Amygdala (tissue), 56 donors: ENCODE results near the gene IPCEF1.

ENCODE experiments used
- DNase-seq, 56 donors: peaks; one replicate each; lab custom pipeline; 2025; lab: John Stamatoyannopoulos, UW

IPCEF1 gene

DNA sequence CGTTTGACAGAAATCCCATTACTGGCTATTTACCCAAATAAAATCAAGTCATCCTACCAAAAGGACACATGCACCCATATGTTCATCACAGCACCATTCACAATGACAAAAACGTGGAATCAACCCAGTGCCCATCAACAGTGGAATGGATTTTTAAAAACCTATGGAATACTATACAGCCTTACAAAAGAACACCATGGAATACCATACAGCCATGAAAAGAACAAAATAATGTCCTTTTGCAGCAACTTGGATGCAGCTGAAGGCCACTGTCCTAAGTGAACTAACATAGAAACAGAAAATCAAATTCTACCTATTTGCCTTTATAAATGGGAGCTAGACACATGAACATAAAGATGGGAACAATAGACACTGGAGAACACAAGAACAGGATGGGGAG is 17.4 kb upstream of the IPCEF1 start:
- DNase-seq, result no peak

DNA sequence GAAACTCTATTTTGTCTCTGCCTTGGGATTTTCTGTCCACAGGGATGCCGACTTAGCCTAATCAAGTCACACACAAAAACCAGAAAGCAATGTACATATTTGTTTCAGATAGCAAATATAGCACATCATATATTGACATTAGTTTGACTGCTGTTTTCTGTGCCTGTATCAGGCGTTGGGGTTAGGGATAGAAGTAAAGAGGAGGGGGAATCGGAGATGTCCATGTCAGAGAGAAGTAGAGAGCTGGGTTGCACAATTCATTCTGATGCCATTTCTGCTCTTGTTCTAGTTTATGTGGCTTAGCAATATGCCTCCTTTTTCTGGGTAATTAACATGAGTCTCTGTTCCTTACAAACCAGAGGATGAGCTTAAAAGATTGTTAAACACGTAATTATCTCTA is 14.7 kb upstream of the IPCEF1 start:
- no peak for DNase-seq

DNA sequence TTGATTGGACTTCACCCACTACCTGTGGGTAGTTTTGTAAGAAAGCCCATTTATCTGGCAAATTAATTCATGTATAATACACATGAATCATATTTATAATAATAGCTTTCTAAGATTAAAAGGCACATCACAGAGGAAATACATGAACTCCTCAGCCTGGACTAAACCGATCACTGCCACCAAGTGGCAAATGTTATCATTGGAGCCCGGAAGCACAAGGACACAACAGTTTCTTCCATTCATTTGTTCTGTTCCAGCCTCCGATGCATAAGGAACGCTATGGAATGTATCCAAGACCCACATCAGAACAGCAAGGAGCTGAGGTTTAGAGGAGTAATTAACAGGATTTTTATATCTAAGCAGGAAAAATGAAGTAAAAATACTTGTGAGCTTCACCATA is 13.9 kb upstream of the IPCEF1 start:
- peak in 22 of 56 donors; percentile 1 to 61 (median 18) for DNase-seq

DNA sequence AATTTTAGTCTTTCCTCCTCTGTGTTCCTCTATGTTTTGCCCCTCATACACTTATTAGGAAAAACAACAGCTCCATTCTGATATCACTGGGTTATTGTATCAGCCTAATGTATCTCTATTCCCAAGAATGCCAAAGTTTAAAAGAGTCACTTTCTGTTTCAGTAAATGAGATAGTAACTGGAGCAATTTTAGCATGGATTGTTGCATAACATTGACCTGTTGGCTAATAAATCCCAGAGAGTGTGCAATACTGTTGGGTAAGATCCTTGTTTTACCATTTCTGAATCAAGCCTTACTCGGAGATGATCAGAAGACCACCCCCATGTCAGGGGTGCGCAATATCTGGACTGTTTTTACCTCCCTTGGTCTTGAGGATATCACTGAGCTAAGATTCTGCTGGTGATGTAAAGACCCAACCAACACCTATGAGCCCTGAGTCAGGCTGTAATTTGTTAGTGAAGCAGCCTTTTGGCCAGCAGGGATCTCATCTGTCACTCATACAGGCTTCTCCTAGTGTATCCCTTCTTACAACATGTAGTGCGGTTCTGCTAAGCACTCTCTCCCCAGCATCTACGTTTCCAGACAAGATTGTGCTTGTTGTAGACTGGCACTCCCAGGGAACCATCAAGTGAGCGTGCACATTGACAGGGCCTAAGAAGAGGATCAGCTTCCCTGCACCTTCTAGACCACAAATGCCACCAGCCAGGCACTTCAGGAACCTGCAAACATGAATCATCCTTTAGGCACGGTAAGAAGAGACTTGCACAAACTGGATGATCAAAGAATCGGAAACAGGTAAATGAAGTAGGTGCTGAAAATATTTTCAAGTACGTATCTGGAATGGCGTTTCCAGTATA is 11.5 kb upstream of the IPCEF1 start:
- no peak for DNase-seq

DNA sequence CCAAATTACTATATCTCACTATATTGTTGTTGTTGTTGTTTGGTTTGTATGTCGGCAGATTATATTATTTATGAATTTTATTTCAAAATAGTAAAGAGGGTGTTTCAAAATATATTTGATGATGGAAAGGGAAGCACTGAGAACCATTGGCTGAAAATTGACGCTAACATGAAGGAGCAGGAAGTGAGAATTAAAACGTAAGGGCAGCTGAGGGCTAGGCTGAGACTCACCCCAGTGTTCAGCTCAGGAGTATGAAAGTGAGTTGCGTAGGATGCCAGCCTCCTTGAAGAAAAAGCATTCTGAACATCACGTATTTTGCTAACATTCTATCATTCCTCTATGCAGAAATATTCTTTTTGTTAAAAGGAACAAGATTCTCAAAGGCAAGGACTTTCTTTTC is 10.7 kb upstream of the IPCEF1 start:
- no peak for DNase-seq

DNA sequence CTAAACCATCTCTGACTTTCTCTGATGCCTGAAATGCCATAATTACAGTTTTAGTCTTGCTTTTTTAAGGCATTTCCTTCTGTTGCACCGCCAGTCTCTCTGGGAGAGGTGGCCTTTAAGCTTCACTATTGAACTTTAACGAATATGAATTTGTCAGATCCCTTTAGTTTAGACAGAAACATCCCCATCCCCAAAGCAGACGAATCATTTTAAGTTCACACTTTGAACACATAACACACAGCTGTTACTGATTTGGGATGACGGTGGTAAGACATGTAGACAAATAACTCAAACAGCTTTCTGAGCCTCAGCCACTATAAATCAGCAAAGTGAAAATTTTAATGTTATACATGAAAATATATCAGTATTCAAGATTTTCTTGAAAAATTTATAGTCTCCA is 7.2 kb upstream of the IPCEF1 start:
- no peak for DNase-seq

DNA sequence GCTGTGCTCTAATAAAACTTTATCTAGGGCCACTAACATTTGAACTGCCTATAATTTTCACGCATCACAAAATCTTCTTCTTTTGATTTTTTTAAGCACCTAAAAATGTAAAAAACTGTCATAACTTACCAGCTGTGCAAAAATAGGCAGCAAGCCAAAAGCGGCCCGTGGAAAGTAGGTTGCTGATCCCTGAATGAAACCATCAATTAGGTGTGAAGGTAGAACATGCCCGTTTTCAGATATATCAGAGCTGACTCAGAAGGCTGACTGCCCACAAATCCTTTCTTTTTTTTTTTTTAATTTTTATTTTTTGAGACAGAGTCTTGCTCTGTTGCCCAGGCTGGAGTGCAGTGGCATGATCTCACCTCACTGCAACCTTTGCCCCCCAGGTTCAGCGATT is 4.9 kb upstream of the IPCEF1 start:
- no peak for DNase-seq

DNA sequence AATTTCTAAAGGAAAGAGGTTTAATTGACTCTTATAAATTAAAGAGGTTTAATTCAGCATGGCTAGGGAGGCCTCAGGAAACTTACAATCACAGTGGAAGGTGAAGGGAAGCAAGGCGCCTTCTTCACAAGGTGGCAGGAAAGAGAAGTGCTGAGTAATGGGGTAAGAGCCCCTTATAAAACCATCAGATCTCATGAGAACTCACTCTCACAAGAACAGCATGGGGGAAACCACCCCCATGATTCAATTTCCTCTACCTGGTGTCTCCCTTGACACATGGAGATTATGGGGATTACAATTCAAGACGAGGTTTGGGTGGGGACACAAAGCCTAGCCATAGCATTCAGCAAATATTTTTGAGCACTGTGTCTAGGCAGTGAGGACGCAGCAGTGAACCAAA is 3.9 kb upstream of the IPCEF1 start:
- no peak for DNase-seq

DNA sequence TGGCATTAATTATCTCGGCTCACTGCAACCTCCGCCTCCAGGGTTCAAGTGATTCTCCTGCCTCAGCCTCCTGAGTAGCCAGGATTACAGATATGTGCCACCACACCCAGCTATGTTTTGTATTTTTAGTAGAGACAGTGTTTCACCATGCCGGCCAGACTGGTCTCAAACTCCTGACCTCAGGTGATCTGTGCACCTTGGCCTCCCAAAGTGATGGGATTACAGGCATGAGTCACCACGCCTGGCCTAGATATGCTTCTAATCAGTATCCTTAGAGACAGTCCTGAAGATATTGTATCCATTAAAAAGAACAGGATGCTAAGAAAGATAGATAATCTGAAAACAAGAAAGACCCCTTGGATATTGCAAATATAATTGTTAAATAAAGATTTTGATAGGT is 3.1 kb upstream of the IPCEF1 start:
- no peak for DNase-seq

DNA sequence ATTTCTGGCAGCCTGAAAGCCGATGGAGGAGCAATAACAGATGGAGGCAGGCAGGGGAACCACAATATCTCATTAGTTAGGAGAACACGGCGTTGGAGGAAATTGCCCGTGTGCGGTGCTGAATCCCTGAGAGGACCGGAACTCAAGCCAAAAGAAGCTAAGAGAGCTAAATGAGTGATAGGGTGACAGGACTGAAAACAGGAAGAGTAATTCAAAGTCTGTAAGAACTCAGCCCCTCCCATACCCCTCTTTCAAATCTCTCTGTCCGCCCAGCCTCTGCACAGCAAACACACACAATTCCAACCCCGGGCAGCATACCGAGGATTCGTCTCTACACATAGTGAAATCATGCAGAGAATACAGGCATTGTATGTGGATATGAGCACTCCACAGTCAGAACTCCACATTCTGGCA is 2.6 kb upstream of the IPCEF1 start:
- DNase-seq, result peak in 16 of 56 donors; percentile 8 to 49 (median 26)

DNA sequence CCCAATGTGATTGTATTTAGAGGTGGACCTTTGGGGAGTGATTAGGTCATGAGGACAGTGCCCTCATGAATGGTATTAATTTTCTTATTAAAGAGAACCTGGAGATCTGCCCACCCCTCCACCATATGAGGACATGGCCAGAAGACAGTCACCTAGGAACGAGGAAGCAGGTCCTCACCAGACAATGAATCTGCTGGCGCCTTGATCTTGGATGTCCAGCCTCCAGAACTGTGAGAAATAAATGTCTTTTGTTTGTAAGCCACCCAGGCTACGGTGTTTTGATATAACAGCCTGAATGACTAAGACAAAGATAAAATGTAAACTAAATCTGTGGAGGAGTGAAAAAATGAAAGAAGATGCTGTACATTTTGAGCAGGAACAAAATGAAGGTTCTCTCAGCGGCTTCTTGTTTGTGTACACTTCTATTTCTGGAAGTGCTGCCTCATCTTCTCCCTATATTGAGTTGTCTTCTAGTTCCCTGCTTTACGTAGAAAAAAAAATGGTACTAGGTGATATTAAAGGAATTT is 1.5 kb upstream of the IPCEF1 start:
- no peak for DNase-seq

DNA sequence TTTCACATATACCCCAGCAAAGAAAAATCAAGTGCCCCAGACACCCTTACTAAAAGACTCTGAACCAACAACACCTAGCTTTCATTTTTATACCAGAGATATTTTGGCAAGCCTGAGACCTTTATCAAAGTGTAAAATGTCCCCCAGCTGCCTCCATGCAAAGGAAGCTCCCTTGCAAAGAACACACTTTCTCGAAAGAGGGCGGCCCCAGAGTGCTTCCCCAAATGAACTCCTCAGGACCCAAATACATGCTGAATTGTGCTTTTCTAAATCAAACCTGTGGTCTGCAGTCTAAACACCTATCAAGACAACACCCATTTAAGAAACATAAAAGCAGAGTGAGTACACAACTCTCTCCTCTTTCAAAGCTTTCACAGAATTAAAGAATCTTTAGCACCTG is 490 bp downstream of the IPCEF1 start:
- DNase-seq, result peak in 1 of 56 donors; percentile 8

DNA sequence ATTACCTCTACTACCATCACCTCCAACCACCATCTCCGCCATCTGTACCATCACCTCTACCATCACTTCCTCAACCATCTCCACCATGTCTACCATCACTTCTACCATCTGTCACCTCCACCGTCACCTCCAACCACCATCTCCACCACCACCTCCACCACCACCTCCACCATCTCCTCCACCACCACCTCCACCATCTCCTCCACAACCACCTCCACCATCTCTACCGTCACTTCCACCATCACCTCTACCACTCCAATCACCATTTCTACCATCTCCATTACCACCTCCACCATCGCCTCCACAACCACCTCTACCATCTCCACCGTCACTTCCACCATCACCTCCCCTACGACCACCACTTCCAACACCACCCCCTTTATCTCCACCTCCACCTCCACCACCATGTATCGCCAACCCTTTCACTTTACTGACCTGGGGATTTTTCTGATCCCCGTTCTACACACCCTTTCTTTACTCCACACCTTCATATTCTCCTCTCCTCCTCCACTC is 2.3 kb downstream of the IPCEF1 start:
- DNase-seq, result no peak

DNA sequence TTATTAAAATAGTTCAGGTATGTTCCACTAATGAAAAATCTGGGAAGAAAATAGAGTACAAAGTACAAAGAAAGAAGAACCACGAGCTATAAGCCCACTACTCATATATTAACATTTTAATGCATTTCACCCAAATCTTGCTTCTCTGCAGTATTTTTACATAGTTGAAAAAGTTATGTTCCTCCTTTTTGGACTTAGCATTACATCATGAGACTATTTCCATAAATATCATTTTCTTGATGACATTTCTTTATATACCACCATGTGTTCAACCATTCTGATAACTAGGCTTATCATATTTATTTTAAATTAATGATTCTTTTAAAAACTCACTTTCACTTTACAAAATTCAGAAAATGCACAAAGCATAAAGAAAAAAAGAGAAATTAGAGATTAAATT is 3.0 kb downstream of the IPCEF1 start:
- no peak for DNase-seq

DNA sequence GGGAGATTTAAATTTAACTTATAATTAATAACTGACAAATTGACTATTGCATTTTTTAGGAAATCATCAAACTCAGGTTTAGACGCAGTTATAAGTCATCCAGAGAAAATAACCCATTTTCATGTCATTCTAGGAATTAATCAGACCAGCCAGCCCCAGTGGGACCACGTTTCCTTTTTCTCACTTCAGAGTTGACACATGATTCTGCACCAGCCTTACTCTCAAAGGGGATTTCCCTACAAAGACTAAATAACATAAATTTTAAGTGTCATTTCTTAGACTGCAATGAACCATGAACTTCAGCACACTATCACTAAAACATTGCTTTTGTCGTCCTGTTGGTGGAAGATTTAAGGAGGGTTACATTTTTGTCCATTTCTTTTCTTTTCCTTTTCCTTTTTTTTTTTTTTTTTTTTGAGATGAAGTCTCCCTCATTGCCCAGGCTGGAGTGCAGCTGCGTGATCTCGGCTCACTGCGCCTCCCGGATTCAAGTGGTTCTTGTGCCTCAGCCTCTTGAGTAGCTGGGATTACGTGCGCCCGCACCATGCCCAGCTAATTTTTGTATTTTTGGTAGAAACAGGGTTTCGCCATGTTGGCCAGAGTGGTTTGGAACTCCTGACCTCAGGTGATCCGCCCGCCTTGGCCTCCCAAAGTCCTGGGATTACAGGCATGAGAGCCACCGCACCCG is 3.6 kb downstream of the IPCEF1 start:
- no peak for DNase-seq

DNA sequence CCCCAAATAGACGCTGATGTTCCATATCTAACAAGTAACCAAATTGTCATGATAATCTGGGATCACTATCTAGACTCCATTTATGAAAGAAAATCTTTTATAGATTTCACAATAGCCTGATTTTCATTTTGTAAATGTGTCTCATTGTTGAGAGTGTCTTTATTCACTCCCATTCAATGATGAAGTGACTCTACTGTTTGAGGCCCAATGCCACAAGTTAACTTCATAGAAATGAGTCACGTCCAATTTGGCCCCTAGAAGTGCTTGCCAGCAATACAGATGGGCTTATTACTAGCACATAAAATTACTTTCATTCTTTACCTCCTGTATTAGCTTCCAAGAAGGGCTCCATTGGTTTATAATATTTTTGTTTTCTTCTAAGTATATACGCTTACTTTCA is 6.3 kb downstream of the IPCEF1 start:
- no peak for DNase-seq

DNA sequence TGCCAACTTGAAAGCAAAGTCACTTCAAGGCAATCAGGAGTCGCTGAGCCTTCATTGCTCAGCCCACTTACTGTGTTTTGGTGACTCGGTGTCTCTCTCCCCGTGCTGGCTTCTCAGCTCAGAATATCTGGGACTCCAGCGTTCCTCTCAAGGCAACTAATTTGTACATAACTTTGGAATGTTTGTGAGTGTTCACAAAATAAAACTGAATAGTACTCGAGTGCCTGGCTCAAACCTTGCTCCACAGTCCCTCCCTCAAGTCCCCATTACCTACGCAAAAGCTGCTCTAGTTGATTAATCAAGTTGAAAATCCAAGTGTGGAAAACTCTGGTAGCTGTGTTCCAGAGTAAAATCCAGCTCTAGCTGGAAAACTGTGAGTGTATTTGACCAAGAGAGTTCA is 8.6 kb downstream of the IPCEF1 start:
- DNase-seq, result no peak

DNA sequence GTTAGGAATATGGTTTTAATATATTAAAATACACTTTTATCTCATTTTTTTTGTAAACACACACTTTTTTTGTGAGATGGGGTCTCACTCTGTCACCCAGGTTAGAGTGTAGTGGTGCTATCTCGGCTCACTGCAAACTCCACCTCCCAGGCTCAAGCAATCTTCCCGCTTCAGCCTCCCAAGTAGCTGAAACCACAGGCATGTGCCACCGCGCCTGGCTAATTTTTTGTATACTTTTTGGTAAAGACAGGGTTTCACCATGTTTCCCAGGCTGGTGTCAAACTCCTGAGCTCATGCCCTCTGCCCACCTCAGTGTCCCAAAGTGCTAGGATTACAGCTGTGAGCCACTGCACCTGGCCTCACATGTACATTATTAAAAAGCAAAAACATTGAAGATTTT is 10.8 kb downstream of the IPCEF1 start:
- DNase-seq, result no peak

DNA sequence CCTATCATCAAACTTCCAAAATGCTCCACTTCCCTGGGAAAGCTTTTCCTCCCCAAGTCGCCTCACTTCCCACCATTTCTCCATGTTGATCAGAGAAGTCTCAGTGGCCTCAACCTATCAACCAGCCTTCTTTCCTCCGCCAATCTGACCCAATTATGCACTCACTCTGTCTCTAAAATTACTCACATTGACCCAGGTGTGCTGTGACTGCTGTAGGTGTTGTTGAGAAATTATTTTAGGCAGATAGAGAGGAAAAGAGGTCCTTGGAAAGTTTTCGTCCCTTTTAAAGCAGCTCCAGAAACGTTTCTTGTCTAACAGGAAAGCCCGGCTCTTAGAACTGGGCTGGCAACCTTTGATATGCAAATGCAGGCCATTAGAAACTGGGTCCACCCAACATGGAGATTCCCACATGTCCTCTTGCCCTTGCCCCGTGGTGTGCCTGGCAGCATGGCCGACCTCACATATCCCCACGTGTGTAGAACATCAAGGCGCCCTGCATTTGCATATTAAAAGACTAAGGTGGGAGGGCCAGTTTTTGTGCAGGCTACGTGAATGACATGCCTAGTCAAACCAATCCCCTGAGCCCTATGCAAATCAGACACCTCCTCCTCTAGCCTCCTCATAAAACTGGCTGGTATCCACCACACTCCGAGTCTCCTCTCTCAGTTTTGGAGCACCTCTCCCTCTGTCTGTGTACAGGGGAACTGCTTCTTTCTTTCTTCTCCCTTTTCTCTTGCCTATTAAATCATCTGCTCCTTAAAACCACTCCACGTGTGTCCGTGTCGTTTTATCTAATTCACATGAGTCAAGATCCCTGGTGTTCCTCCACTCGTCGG is 12.9 kb downstream of the IPCEF1 start:
- DNase-seq, result peak in 5 of 56 donors; percentile 8 to 28 (median 17)

DNA sequence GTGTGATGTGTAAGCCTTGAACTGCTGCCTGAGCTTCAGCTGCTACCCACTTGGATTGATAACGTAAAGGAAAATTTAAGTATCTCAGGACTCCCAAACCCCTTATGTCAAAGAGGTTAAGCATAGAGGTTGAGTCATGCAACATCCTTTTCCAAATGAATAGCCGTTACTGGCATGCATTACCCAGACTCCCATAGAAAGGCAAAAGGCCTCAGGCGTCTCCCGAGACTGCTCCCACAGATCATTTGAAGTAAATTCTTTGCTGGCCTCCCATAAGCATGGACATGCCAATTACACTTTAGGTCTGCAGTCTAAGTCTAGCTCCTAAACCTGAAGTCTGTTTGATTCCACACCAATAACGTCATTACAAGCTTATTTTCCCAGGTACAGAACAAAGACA is 14.7 kb downstream of the IPCEF1 start:
- DNase-seq, result no peak

DNA sequence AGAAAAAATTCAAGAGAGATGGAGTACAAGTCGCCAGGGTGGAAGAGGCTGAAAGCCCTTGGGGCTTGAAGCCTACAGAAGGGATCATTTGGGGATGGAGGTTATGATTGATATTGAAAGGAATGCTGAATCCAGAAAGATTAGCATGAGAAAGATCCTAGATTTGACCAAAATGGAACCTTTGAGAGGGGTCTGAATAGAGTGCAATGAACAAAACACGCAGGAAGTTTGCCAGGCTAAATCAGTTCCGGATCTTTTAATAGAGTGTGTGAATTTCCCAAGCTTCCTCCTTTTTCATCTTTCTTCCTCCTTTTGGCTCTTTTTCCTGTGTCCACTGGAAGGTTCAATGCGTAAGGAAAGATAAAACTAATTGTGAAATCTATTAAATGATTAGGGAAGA is 15.3 kb downstream of the IPCEF1 start:
- DNase-seq, result no peak
